Right hindlimb (tissue), 1 donor: ENCODE data around the gene TTR.
A peak's percentile ranks its signal among the peaks of the same experiment; 100 is the strongest.

Source experiments
- DNase-seq: peaks from one replicate; pipeline ENCODE4 v3.0.0-alpha.2; 2018

Gene TTR

DNA sequence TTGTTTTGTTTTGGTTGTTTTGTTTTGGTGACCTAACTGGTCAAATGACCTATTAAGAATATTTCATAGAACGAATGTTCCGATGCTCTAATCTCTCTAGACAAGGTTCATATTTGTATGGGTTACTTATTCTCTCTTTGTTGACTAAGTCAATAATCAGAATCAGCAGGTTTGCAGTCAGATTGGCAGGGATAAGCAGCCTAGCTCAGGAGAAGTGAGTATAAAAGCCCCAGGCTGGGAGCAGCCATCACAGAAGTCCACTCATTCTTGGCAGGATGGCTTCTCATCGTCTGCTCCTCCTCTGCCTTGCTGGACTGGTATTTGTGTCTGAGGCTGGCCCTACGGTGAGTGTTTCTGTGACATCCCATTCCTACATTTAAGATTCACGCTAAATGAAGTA, at the start of gene TTR:
TTR (plus strand) TSS at position 250 of the 400 bp plus-strand sequence; CDS start at position 276, 26 bp downstream.
- DNase-seq = no peak

DNA sequence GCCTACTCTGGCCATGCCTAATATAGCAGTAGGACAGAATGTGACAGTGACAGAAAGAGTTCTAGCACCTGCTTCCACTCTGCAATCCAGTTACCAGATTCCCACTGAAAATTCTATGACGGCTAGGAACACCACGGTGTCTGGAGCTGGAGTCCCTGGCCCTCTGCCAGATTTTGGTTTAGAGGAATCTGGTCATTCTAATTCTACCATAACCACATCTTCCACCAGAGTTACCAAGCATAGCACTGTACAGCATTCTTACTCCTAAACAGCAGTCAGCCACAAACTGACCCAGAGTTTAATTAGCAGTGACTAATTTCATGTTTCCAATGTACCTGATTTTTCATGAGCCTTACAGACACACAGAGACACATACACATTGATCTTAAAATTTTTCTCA, 45.2 kb upstream of the TTR start:
- no peak for DNase-seq

DNA sequence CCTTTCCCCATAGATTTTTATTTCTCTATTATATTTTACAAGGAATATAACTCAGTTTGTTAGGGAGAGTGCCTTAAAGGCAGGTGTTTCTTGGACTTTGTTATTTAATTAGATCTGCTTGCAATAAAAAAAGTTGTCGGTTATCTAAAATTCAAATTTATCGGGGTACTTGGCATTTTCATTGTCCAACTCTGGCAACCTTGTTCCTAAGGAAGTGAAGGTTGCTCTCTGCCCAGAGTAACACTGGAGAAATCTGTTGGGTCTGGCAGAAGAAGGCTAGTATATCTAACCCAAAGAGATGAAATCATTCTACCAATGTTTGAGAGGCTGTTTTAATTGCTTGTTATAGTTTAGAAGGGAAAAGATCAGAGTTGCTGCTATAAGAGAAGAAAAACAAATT, 42.8 kb upstream of the TTR start:
- no peak for DNase-seq

DNA sequence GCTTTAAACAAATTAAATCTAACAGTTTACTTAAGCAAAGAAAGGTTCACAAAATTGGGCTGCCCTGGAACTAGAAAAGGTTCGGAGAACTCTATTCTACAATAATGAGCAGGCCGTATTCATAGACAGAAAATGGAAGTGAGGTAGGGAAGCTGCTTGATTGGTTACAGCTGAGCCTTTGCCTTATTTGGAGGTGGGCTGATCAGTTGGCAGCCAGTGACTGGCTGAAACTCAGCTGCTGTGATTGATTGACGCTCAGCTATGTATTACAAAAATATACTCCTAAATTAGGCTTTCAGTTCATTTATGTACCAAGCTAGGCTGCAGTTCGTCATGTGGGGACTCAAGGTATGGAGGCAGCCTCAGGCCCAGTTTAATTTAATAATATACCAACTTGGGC, 42.3 kb upstream of the TTR start:
- DNase-seq = no peak

DNA sequence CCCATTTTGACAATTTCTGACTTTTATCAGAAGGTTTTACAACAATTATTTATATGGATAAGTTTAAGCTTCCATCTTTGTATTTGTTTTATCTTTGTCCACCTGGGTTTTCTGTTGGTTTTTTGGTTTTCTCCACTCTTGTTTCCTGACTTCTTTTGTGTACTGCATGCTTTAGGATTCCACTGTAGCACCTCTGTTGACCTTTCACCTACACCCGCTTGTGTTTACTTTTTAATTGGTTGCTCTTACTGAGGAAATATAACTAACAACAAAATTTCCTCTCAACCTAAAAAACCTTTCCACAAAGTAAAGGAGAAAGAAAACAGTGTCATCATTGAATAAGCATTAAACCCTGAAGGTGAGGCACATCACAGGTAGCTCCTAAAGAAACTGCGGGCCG, 39.8 kb upstream of the TTR start:
- DNase-seq = no peak

DNA sequence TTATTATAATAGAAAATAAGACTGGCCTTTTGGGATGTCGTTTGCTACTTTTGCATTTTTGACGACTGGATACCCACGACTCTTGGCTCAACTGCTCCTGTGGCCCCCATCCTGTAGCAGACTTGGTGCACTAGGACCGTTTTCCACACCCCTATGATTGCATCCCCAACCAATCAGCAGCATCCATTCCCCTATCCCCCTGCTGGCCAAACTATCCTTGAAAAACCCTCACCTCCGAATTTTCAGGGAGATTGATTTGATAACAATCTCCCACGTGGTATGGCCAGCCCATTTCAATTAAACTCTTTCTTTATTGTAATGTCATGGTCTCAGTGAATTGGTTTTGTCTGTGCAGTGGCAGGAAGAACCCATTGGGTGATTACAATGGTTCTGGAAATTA, 37.9 kb upstream of the TTR start:
- no peak for DNase-seq

DNA sequence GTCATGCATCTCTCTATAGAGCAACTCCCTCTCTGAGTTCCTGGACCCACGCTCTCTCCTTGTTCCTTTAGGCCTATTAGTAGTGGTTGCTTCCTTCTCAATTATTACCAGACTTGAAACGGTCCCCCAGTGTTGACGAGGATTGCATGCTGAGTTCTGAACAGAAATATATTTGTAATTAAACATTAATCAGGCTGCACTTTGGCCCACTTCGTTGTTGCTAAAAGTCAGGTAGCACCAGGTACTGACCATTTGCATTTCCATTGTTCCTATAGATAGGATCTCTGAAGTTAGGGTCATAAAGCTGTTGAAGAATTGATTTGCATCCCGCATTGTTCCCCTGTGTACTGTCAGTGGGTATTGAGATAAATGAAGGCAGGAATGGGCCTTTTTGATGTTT, 36.9 kb upstream of the TTR start:
- no peak for DNase-seq

DNA sequence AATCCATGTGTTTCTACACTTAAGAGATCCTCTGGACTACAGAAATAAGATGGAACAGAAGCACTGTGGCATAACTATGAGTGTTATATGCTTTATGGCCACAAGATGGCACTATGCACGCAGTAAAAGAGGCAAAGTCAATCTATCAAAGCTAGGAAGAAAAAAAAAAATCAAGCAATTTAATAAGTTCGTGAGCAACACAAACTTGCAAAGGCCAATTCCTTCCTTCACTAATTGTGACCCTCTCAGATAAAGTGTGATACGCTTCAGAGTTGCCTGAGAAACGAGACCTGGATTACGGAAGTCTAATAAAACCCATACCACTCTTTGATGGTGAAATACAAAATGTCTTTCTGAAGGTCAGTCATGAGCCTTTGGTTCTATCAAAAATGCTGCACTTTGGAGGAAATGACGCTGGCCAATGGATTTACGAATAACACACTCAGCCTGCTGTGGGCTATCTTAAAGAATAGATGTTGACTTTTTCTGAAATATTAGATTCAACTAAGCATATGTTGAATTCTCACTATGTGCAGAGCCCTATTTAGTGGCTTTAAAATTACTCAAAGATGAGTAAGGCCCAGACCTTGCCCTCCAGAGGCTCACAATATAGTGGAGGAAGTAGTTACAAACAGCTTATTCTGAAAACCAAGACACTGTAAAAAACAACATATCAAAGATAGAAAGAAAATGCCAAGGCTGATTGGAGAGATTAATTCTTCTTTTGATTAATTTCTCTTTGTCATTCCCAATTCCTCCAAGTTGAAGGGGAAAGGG, 35.5 kb upstream of the TTR start:
- DNase-seq = peak; percentile 43

DNA sequence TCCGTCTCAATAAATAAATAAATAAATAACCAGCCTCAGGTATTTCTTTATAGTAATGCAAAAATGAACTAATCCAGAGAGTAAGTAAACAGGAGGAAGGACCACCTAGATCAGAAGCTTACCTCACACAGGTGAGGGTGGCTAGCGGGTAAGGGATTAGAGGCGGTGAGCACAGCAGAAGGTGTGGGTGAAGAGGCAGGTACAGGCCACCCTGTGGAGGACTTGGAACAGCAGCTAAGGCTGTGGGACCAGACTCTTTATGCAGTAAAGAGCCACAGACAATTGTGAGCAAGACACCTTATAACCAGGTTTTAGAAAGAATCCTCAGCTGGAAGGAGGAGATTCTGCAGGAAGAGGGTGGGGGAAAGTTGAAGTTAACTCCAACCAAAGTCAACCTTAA, 34.2 kb upstream of the TTR start:
- no peak for DNase-seq

DNA sequence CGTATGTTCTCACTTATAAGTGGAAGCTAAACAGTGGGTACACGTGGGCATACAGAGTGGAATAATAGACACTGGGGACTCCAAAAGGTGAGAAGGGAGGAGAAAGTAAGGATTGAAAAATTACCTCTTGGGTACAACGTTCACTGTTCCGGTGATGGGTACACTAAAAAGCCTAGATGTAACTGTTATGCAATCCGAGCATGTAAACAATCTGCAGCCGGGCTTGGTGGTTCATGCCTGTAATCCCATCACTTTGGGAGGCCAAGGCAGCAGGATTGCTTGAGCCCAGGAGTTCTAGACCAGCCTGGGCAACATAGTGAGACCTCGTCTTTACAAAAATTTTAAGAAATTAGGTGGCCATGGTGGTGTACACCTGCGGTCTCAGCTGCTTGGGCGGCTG, 33.1 kb upstream of the TTR start:
- no peak for DNase-seq

DNA sequence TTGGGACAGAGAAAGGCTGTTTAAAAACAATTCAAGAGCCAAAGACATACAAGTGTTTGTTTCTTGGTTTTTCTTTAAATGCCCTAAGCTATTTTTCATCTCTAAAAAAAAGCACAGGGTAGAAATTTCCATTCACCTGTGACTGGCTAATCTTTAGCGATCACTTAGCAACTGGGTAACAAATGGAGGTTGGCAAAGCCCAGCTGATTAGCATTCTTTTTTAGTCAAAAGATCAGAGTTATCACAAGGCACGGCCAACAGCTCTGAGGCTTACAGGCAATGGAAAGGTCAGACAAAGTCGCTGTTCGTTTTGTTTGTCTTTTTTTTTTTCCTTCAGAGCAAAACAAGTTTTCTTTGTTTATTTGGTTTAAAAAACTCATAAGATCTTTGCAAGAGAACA, 29.0 kb upstream of the TTR start:
- DNase-seq = no peak

DNA sequence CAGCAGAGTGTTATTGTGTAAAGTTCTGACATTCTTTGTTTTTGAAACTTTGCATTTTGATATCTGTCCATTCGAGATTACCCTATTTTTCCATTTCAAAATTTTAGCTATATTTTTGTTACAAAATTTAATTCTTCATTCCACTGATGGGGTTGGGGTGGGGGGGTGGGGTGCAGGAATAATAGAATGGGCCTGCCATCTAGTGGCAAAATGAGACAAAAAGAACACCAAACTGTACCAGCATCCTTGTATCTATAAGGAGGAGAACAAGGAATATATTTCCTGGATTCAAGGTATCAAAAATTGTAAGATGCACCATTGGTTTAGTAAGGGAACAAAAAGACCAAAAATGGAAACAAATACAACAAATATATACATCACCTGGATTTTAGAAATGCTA, 27.9 kb upstream of the TTR start:
- DNase-seq = no peak

DNA sequence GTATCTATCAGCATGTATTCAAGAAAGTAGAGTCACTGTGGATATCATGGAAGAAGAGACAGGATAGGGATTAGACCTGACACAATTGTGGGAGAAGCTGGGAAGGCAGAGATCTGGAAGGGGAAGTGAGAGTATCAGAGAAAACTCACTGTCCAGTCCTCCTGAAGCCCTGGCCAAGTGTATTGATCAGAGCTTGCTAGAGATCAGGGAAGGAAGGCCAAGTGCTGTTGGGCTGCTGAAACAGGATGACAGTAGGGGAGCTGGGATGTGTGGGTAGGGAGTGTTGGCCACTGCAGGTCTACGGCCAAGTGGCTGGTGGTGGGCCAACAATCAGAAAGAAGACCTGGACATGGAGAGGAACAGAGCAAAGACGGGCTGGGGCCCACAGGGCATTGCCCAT, 26.3 kb upstream of the TTR start:
- DNase-seq = no peak

DNA sequence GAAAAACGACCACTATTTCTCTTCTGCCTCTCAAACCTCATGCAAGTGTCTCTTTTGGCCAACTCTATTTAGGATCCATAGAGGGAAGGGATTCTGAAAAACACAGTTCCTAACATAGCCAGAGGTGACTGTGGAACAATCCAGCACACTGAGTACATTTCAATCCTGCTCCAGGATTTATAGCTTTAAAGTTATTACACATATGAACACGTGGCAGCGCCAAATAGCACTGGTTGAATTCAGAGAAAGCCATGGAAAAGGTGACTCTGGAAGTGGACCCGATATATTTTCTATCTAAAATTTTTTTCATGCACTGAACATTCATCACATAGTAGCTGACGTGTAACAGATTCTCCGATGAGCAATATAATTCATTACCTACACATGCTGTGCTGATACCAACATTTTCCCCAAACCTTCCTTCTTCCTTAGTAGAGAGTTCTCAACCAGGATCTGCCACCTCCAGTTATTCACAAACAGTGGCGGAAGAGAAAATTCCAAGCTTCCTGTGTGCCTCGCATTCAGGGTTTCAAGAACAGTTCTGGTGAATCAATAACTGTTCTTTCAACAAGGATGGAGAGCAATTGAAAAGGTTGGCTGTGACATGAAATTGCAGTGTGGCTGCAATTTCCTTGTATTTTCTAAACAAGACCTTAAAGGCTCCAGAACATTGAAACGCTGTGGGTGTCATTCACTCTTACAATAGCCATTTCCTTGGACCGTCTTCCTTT, 25.7 kb upstream of the TTR start:
- no peak for DNase-seq

DNA sequence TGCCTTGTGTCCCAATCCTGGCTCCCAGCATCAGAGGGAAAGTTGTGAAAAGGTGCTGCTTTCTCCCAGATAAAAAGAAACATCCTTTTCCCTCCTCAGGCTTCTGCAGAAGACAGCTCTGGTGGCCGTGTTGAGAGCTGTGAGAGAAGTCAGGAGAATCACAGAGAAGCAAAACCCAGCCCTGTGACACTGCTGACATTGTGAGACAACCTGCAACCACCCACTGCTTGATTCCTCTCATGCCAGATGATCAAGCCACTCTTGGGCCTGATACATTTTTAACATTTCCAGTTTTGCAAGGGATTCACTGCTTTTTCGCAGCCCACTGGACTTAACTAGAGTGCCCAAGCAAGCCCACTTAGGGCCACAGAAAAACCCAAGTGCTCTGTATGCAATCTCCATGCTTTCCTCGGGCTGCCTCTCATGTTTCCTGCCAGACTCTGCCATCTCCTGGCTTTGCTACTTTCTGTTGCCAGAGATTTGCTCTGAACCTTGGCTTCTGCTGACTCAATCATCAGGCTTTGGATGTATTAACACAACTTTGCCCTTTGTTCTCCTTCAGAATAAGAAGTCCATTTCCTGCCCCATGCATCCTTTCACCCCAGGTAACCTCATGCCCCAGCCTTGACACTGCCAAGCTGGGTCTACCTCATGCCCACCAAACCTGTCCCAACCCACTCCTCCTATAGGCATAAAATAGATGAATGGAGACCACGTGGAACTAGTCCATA, 24.9 kb upstream of the TTR start:
- DNase-seq = no peak

DNA sequence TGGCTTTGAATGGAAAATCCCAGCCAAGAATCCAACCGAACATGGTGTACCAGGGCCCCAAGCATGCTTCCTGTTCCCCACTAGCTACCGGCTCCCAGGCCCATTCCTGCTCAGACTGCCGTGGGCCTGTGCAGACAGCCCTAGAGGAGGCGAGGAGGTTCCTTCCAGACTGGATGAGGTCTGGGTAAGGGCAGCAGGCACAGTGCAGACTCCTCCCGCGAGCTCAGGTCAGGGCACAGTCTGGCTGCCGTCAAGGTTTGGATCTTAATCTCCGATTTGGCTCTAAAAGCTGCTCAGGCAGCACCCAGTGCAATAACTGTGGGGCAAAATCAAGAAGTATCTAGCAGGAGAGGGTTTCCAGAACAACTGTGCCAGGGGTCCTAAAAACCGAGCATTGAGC, 19.3 kb upstream of the TTR start:
- DNase-seq = no peak

DNA sequence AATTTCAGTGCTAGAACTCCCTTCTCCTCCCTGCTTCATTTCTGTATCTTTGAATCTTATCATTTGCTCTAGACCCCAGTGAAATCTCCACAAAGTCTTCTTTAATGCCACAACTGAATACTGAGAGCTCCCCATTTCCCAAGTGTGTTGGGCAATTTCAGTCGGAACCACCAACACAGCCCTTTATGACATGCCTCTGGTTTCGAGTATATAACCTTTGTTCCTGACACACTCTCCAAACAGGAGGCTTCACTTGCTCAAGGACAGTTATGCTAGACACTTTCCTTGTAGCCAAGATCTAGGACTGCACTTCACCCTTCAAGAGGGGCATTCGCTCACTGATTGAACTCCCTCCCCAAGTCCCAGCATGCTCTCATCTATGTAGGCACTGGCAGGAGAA, 18.6 kb upstream of the TTR start:
- no peak for DNase-seq

DNA sequence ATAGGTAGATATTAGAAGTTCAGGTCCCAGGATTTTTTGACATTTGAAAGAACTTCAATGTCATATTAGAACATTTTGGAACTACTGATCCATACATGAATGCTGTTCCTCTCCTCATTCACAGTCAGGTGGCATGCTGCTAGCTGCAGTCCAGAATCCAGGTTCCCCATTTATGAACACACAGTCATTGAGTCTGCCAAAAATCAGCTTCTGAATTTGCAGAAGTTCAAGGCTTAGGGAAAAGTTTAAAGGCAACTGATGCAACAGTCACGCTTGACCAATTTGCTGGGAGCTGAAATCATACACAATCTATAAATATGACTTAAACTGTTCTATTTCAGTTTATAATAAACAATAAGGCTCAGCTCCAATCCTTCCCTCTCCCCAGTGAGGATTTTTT, 17.3 kb upstream of the TTR start:
- no peak for DNase-seq

DNA sequence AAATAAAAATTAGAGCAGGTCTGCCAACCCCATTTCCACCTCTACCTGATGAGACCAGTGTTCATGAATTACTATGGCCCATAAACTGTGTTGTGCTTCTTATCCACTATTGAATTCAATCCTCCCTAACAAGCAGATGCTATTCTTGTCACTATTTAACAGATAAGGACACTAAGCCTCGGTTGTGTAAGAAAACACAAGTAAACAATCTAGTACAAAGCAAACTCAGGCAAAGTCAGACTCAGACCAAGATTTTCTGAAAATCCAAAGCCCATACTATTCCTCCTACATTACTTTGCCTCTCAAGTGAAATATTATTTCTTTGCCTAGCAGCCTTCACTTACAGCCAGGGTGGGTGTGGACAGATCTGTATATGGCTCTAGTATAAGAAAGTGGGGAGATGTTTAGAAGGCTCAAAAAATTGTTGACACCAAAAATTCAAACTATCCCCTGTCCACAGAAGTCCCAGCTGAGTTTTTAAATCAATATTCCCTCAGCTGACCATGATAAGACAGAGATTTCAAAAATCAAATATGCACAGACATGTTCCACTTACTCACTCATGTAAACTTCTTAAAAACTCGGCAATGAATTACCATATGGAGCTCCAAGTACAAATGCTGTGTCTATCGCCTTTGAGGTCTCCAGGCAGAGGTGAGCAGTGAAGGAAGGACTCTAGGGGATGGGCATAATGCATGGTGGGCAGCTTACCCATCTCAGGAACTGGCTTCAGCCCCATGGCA, 16.0 kb upstream of the TTR start:
- DNase-seq = no peak

DNA sequence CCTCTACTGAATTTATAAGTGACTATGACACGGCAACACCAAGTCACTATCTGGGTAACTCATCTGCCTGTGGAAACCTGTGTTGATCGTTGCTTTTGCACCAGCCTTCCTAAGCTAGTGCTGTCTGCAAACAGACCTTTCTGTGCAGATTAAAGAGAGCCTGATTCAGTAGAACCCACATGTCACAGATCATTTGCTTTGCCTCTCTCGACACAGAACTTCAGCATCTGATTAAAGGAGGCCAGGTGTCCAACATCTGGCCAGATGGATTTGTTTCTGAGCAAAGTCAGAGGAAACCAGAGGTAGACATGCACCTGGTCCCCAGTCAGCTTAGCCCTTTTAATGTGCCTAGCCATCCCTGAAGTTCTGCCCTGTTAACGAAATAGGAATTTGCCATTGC, 15.0 kb upstream of the TTR start:
- no peak for DNase-seq

DNA sequence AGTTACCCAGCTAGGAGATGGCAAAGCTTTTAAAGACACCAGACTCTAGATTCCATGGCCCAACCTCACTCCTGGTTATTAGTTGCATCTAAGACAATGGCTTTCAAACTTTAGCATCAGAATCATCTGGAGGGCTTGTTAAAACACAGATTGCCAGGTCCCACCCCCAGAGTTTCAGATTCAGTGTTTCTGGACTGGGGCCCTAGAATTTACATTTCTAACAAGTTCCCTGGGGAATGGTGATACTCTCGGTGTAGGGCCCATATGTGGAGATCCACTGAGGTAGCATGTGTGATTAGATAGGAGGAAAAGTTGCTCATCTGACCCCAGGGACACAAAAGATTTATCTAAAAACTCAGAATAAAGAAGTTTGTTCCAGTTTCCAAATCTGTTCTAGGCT, 14.5 kb upstream of the TTR start:
- DNase-seq = no peak

DNA sequence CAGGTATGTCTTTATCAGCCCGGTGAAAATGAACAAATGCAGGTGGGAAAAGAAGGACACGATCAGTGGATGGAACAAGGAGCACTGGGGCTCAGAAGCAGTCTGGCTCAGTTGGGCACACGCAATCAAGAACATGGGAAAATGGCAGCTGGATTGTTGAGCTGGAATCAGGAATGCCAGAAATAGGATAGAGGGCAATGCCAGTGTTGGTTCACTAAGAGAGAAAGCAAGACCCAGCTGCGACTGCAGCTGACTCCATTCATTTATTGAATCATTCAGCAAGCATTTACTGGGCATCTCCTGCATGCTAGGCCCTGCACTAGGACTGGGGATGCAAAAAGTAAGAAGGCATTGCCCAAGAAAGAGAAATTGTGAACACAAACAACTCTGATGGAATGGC, 13.6 kb upstream of the TTR start:
- no peak for DNase-seq

DNA sequence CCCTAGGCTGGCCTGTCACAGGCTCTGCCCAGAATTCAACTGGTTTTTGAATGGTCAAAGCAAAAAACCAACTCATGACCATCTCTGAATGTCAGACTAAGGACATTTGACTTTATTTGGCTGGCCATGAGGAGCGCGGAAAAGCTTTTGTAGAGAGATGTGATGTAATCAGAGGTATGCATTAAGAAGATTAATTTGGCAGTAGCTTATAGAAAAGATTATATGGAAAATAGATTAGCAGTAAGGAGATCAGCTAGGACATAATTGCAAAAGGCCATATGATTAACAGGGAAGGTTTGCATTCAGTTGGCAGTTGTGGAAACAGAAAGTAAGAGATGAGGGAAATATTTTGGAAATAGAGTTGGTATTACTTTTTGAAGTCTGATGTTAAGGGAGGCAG, 12.3 kb upstream of the TTR start:
- DNase-seq = no peak
